Hematopoietic multipotent progenitor cell treated with erythropoietin and hydrocortisone succinate and interleukin-3 and kit ligand, for 17 days (in vitro differentiated cells): ENCODE data around the gene GTF3C1.

ENCODE experiments used
- DNase-seq: peaks from one replicate; pipeline ENCODE4 v3.0.0-alpha.2; 2015; ENCODE audit warnings: low spot score

The GTF3C1 gene

DNA sequence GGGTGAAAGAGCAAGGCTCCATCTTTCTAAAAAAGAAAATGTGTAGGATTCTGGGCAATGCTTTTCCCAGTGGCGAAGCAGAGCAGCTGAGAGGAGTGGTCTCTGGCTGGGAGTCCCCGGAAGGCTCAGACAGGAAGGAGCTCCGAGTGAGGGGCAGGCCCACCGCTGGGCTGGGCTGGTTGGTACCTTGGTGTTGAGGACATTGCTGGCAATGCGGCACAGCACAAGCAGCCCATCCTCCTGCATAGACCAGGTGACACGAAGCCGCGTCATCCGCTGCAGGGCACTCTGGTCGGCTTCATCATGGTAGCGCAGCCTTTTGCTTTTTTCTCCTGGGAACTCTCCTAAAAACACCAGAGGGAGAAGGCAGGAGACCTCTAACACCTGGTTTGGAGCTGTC is 63.9 kb downstream of the GTF3C1 start:
- DNase-seq = no peak

DNA sequence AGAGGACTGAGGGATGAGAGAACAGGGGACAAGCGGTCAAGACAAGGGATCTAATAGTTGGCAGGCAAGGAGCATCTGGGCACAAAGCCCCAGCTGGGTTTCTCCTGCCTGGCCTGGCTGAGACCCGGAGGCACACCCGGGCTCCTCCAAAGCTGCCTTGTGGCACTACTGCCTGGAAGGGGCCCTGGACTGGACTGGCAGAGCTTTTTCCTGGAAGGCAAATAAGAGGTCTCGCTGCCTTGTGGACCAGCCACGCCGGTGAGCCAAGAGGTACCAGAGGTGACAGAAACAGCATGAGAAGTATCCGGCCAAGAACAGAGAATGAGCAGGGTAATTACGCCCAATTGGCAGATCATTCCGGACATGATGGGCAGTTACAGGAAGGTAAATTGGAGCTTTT is 64.6 kb downstream of the GTF3C1 start:
- DNase-seq = no peak

DNA sequence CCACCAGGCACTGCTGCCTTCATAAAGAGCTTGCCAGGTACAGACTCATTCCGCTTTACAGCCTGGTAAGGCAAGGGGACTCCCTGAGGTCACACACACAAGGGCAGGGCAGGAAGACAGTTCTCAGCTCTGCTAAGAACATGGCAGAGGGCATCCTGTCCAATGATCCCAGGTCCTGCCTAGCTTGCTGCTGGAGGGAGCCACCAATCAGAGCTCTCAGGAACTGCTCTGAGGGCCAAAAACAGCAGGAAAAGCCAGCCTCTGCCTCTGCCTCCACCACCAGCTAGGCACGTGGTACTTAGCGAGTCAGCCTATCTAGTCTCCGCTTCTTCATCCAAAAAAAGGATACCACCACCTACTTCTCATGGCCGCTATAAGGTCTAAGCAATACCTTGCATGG is 66.1 kb downstream of the GTF3C1 start:
- DNase-seq = no peak

DNA sequence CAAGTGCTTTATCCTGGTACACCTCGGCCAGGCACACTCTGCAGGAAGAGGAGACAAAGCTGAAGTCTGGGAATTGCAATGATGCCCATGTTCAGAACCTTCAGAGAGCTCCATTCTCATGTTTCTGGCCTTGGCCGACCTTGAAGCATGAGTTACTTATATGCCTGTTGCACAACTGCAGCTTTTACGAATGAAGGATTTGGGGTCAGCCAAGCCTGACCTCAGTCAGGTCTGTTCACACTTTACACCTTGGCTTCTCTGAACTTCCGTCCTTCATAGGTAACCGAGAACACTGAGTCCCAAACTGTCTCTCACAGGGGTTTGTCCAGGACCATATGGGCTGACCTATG is 66.7 kb downstream of the GTF3C1 start:
- no peak for DNase-seq

DNA sequence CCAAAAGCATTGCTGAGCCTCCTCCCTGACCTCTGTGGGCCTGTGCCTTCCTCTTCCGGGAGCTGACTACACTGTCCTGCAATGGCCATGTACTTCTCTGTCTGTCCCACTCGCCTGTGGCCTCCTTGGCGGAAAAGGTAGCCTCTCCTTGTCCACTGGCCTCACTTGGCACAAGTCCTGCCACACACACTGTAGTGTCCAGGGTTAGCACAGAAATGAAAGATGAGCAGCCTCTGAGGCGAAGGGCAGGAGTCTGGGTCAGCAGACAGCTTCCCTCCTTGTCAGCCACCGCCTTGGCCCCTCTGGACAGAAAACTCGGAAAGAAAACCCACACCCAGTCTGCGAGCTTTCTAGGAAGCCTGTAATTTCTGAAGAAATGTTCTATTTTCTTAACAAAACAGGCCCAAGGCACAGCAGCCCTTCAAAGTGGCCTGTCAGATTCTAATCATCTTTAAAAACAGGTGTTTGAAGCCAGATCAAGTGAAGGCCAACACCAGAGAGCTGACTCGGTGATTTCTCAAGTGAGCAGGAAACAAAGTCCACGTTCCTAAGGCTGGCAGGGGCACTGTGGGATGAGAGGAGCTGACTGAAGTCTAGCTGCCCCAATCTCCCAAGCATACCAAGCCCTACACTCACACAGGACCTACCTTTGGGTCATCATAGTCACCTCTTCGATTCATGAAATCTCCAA is 67.2 kb downstream of the GTF3C1 start:
- DNase-seq = no peak

DNA sequence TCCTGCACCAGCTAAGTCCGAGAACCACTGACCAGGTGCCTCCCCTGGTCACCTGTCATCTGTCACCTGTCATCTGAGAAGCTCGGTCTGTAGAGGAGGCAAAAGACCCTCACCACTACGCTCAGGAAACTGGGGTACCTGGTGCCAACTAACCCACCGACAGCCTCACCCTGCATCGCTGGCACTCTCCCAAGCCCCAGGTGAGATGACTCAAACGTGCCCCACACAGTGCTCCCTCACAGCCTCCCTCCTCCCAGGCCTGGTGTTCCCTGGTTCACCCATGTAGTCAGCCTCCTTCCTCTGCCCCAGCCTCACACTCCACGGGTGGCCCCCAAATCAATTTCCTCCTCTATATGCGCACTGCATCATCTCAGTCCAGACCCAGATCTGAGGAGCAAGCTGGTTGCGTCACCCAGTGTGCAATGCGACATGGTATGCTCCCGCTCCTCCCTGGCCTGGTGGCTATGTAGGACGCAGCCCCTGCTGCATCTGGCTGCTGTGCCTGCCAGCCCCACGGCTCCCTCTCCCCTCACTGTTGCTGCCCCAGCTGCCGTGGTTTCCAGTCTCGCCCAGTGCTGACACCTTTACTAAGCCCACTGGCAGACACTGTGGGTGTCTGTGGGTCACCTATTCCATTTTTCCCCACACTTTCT is 68.3 kb downstream of the GTF3C1 start:
- no peak for DNase-seq

DNA sequence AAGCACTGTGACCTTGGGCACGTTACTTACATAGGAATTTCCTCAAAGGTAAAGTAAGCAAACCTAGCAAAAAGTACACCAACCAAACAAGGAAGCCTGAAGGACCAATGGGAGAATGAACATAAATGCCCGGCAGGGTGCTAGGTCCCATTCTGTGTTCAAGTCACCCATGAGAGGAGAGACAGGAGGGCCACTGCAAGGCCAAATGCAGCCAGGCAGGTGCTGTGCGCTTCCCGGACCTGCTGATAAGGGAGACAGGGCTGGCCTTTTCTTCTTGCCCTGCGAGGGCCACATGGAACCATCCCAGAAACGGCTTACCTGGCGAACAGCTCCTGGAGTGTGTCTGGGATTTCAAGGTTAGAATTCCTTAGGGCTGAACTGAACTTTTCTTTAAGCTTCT is 69.0 kb downstream of the GTF3C1 start:
- DNase-seq = no peak

DNA sequence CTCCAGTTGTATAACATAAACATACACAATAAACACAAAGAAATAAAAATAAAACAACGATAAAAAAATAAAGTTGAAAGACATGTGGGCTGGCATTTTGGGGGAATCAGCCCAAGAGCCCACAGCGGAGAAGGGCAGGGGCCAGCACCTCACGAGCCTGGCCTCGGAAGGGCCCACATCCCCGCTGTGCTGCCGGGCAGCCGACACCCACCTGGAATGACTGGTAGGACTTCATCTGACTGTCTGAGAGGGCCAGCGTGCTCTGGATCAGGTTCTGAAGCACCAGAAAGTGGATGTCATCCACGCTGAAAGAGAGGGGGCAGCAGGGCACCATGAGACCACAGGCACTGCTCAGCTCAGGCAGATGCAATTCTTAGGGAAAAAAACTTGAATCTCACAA is 73.5 kb downstream of the GTF3C1 start:
- DNase-seq = no peak

DNA sequence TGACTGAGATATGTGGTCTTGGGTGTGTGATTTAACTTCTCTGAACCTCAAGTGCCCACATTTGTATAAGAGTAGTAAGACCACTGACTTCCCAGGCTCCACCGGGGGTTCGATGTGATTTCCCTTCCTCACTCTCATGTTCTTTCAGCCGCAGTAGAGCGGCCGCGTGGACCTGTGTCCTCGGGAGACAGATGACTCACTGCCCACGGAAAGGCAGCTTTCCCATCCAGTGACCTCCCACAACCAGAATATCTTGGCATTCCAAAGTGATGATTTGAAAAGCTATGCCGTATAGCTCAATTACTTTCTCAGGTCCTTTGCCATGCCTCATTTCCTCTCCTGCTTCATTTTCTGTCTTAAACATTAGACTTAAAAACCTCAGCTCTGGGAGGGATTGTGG is 74.2 kb downstream of the GTF3C1 start:
- no peak for DNase-seq

DNA sequence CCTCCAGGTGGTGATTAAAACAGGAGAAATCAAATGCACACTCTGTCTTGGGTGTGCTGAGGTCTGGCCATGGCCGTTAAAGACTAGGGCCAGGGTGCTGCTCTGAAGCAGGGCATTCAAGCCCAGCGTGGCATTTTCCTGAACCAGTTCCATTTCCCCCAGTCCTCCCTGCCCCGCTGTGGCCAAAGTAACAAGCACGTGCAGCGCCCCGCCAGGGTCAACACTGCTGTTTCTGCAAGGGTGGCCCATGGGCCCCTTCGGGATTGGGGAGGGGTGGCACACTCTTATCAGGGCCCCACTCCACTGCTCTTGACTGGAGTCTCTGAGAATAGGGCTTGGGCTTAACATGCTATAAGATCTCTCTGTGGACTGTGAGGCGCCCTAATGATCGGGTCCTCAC is 74.8 kb downstream of the GTF3C1 start:
- DNase-seq = no peak

DNA sequence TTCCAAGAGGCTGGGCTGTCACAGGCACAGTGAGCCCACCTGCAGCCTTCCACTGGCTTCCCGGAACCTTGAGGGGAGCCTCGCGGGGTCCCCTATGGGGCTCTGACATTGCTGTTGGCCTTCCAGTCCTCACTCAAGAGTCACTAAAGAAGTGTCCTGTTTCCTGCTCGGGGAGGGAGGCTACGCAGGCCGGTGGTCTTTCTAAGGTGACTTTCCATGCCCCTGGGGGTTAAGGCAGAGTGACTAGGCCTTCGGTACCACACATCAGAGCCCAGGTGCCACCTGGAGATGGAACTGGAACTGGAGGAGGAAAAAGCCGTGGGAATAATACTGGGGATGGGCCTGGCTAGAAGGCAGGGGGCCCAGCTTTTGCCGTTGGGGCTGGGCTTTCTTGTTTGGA is 75.7 kb downstream of the GTF3C1 start:
- DNase-seq = no peak

DNA sequence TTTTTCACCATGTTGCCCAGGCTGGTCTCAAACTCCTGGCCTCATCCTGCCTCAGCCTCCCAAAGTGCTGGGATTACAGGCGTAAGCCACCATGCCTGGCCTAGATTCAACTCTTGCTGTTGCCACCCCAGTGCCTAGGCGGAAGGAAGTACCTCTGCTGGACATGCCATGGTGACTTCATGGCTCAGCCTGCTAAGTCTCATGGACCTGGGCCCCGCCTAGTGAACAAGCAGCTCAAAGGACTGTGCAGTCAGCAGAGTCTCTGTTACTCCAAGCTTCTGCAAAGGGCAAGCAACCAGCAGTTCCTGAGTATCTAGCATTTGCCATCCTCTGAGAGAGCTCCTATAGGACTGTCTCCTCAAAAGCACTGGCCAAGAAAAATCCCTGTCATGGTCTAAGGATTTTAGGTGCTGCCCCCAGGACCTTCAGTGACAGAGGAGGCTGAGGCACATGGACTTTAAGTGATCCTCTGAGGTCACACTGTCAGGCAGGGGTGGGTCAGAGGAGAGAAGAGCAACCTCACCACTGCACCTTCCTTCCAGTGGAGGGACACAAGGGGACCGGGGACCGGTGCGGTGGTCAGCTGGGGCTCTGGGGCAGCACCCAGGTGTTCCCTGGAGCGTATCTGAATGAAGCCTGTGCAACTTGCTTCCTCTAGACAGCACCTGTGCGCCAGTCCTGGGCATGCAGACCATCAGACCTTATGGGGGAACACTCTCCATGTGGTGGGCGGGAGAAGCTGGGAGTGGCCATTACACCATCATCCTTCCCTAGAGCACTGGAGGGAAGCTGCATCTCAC is 76.4 kb downstream of the GTF3C1 start:
- no peak for DNase-seq

DNA sequence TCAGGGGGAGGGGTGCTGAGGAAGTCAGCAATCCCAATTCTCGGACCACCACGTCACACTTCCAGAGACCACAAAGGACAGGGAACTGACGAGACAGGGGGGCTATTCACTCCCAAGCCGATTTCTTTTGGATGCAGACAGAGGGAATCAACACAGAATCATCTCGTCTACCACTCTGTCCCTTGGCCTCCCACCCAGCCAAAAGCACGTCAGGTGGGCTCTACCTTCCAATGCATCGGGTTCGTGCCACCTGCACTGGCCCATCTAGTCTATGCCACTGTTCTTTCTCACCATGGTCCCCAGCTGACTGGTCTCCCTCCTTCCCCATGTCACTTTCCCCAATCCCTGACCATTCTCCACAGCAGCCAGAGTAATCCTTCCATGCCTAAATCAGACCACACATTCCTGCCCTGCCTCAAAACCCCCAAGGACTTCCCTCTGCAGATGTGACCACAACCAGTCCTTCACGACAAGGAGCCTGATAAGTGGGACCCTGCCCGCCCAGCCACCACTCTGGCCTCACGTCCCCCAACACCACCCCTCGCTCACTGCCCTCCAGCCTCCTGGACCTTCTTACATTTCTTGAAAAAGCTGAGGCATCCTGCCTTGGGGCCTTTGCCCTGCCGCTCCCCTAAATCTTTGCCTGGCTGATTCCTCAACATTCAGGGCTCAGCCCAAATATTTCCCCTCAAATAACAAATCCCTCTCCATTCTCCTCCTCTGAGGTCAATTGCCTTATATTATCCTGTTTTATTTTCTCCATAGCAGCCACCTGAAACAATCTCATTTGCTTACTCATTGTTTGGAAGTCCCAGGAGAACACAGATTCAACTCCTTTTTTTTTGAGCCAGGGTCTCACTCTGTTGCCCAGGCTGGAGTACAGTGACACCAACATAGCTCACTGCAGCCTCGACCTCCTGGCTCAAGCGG is 77.4 kb downstream of the GTF3C1 start:
- DNase-seq = no peak

DNA sequence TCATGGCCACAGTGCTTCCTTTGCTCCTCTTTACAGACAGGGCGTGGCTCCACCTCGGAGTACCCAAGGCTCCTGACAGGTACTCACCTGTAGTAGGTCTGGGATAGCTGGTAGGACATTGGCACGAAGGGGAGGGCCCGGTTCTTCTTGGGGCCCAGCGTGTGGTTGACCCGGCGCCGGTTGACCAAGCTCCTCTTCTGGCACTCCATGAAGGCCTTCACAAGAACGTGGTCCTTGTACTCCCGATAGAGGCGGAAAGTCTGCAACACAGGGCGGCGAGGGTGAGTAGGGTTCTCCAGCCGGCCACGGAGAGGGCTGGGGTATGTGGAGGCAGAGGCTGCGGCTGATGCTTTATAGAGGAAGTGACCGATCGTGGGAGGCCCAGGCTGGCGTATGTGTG is 78.1 kb downstream of the GTF3C1 start:
- no peak for DNase-seq

DNA sequence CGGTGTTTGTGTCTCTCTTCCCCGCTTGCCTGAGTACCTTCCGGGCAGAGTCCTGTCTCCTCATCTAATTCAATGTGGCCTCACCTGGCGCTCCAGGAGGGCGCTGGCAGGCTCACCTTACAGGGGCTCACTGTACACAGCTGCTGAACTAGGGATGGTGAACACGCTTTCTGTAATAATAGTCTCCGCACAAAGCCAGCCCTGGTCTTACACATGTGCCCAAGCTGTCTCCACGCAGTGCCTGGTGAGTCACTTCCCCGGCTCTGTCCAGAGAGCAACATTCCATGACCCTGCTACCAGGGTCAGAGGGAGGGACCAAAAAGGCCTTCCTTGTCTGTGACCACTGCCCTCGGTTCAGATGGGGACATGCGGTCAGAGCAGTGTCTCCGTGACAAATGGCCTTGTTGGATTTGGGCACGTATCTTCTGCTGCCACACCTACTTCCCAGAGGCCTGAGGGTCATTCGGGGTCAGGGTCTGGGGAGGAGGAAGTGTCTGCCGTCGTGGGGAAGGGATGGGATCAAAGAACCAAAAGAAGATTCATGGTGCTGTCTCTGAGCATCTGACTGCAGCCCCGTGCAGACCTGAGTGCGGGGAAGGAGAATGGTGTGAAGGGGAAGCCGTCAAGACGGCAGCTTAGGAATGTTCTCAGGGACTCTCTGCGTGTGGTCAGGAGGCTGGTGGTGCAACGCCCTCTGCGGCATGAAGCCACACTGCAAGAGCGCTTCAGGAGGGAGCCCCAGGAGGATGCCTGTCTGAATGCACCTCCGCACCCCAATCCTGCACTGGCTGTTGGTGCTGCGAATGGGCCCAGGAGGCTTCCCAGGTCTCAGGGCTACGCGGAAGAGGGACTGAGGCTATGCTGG is 78.9 kb downstream of the GTF3C1 start:
- no peak for DNase-seq

DNA sequence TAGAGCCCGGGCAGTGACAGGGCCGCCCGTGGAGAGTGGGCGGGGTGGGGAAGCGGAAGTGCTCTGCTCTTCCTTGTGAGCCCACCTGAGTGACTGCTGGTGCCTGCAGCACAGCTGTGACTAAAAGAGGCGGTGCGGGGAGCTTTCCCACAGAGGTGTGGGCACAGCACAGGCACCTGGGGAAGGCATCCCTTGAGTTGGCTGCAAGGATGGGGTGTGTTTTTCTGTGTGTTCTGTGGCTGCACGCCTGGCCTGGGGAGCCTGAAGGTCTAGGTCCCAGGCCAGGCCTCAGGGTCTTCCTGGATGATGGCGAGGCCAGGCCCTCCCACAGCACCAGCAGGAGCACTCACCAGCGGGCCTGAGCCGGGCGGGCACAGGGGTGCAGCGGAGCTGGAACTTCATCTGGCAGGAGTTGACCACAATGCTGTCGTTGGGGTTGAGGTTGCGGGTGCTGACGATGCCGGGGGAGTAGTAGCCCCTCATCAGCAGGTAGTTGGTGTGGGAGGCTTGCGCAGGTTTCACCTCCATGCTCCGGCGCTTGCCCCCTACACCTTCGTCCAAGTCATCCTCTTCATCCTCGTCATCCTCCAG is 80.7 kb downstream of the GTF3C1 start:
- DNase-seq = no peak

DNA sequence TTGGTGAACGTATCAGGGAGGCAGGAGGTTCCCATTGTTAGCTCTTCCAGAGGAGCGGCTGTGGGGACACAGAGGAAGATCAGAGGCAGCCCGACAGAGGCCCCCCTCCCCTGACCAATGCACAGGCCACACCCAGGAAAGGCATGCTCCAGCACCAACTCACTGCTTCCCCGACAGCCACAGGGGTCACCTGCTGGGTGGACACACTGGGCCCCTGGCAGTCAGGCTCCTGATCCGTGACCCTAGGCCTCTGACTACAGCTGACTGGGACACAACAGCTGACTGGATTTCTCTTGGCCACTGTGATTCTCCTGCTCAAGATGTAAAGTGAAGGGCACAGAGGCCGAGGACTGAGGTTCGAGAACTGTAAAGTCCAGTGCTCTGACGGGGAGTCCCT is 84.2 kb downstream of the GTF3C1 start:
- no peak for DNase-seq

DNA sequence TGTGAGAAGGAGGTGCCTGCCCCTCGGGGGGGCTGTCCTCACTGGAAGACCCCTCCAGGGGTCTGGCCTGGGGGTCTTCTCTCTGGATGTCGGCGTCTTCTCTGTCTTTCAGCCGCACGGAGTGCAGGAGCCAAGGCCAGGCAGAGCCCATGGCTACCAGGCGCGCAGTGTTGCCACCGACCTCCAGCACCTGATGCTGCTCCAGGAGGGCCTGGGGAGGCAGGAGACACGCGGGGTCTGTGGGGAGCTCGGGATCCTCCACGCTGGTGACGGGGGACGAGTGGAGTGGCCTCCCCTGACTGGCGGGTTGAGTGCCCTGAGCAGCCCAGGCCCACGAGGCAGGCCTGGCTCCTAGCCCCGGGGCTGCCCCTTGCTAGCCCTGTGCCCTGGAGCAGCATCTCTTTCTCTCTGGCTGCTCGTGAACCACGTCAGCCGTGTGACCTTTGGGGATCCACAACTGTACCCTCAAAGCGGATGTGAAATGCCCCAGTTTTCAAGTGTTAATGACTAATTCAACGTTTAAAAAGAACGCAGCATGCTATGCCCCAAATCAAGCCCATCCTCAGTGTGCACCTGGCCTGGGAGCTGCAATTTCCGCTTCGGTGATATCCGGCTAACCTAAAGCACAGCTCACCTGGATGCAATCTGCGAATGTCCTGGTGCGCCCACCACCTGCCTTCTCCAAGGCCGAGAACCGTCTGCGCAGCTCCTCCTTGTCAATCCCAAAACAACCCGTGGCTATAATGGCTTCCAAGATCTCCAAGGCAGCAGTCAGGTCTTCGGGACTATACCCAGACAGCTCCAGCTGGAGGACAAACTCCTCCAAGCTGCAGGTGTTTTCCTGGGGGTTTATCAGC is 84.9 kb downstream of the GTF3C1 start:
- no peak for DNase-seq

DNA sequence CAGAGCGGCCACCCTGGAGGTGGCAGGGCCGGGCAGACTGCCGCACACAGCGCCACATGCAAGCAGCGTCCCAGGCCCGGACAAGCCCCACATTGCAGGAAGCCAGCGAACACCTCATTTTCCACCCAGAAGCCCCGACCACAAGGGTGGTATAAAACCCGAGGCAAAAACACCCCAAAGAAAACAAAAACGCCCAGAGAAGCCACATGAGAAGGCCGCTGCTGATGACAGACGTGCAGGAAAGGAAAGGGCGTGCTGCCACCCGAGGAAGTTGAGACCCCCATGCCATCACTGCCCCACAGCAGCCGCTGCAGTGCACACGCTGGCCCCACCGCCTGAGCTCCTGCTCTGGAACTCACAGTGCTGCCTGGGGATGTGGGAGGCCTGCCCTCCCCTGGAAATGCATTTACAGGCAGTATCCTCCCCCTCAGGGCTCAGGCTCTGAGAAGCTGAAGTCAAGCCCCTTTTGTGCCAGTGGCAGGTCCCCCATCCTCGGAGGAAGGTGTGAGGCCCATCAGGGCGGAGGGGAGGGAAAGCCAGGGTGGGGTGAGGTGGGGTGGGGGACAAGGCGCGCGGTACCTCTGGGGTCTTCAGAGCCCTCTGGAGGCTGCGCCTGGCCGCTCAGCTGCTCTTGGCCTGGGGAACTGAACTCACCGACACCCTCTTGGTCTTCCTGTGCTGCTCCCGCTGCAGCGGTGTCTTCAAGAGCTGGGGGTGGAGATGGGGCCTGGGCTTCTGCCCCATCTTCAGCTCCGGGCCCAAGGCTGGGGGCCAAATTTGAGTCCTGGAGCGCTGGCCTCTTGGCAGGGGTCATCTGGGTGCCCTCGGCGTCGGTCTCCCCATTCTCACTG is 85.7 kb downstream of the GTF3C1 start:
- no peak for DNase-seq
